ENCODE data around the gene BHLHE23.

BHLHE23 gene

GRCh38 chr20:63013207-63013606 is 6.4 kb upstream of the BHLHE23 start:
- TF ChIP-seq CTCF (conservative IDR thresholded peaks at IDR 0.05; ENCODE audit: low read depth): no peak
- DNase-seq (ENCODE audit: low spot score): no peak
- no peak overlapping the region for H3K27ac ChIP-seq
- POLR2A ChIA-PET (ENCODE audit: low non-redundant PET): no interaction called here
- CTCF ChIA-PET: interaction anchor here (0.7 kb wide), 1 partner anchor 91 kb away, joined by 3 read pairs; no protein-coding TSS in a partner anchor

GRCh38 chr20:63011798-63012197 is 5.0 kb upstream of the BHLHE23 start:
- H3K27ac ChIP-seq: no peak overlapping the region
- no peak for TF ChIP-seq CTCF (conservative IDR thresholded peaks at IDR 0.05; ENCODE audit: low read depth)
- no peak for DNase-seq (ENCODE audit: low spot score)
- CTCF ChIA-PET: interaction anchor here (0.6 to 1.9 kb wide), 6 partner anchors 9 to 303 kb away, joined by 3 to 24 read pairs (median 3); no protein-coding TSS in a partner anchor
- POLR2A ChIA-PET (ENCODE audit: low non-redundant PET): interaction anchor here (0.6 kb wide), 2 partner anchors 13 to 390 kb away, joined by 3 read pairs; no protein-coding TSS in a partner anchor

GRCh38 chr20:63009988-63010769 is 3.4 kb upstream of the BHLHE23 start:
- H3K27ac ChIP-seq: no peak overlapping the region
- TF ChIP-seq CTCF (conservative IDR thresholded peaks at IDR 0.05; ENCODE audit: low read depth): no peak
- DNase-seq (ENCODE audit: low spot score): no peak
- ChIA-PET POLR2A (ENCODE audit: low non-redundant PET) (no interaction called here), CTCF (interaction anchor here (0.6 to 2.3 kb wide), 19 partner anchors 15 to 230 kb away, joined by 3 to 26 read pairs (median 7); partner anchors contain the start of gene MRGBP)

- peak; percentile 96 for DNase-seq (ENCODE audit: low spot score)
- H3K27ac ChIP-seq: no peak overlapping the region
- ChIA-PET POLR2A (ENCODE audit: low non-redundant PET) (no interaction called here), CTCF (interaction anchor here (0.6 to 2.3 kb wide), 40 partner anchors 10 to 528 kb away, joined by 3 to 26 read pairs (median 4); partner anchors contain the start of gene PTK6)
- TF ChIP-seq CTCF (conservative IDR thresholded peaks at IDR 0.05; ENCODE audit: low read depth): peak; percentile 98
Measured at GRCh38 chr20:63009045-63009961, 2.5 kb upstream of the BHLHE23 start.

- POLR2A ChIA-PET (ENCODE audit: low non-redundant PET): no interaction called here
- TF ChIP-seq CTCF (conservative IDR thresholded peaks at IDR 0.05; ENCODE audit: low read depth): no peak
- DNase-seq (ENCODE audit: low spot score): no peak
- CTCF ChIA-PET: interaction anchor here (0.6 to 2.3 kb wide), 37 partner anchors 10 to 529 kb away, joined by 3 to 26 read pairs (median 5); partner anchors contain the start of gene PTK6
- no peak overlapping the region for H3K27ac ChIP-seq
Measured at GRCh38 chr20:63008541-63009044, 1.8 kb upstream of the BHLHE23 start.

All from RWPE1 (cell line).